Brain pericyte (primary cell): ENCODE results near the gene NR6A1.

Experiments used
- DNase-seq: peaks from one replicate; pipeline ENCODE4 v3.0.0-alpha.2; 2012; ENCODE audit warnings: low read depth, low spot score

Gene NR6A1

GRCh38 chr9:124658165-124659017 is 112.7 kb downstream of the NR6A1 start:
- DNase-seq = peak; percentile 80

DNA sequence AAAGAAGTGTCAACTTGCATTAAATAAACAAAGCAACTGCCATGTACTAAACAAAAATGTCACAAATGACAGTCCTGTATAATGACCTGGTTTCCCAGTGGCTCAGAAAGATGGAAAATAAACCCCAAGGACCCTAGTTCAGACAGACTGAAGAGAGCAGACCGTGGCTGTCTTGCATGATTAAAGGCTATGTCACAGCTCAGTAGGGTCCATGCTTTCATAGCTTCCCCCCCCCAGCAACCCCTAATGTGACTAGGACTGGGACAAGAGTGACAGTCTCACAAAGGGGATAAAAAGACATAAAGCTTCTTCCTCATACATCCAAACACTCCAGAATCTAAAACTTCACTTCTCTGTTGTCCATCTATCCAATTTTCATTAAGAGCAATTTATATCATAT is 113.6 kb downstream of the NR6A1 start:
- no peak for DNase-seq

GRCh38 chr9:124654431-124654830 is 116.7 kb downstream of the NR6A1 start:
- DNase-seq = no peak

- DNase-seq = no peak
Observed at GRCh38 chr9:124652615-124653393, 118.3 kb downstream of the NR6A1 start.

DNA sequence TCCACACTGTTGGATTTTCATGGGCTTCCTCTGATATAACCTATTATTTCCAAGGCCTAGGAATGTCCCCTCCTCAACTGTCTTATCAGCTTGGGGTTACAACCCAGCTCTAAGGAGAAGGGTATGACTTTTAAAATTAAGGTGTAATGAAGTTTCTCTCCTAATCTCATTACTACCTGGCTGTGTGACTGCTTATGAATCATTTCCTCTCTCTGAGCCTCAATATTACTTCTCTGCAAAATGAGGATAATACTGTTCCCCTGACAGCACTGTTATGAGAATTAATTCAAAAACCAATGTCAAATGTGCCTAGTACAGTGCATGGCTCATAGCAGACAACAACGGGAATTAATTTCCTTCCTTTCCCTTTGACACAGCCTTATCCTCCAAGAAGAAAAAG is 118.9 kb downstream of the NR6A1 start:
- no peak for DNase-seq

GRCh38 chr9:124645274-124645673 is 125.8 kb downstream of the NR6A1 start:
- no peak for DNase-seq

GRCh38 chr9:124639637-124640036 is 131.5 kb downstream of the NR6A1 start:
- no peak for DNase-seq

DNA sequence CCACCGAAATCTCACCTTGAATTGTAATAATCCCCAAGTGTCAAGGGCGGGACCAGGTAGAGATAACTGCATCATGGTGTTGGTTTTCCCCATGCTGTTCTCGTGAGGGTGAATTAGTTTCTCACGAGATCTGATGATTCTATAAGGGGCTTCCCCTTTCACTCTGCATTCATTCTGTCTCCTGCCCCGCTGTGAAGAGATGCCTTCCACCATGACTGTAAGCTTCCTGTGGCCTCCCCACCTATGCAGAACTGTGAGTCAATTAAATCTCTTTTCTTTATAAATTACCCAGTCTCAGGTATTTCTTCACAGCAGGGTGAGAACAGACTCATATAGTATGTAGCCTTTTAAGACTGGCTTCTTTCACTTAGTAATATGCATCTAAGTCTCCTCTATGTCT is 135.8 kb downstream of the NR6A1 start:
- DNase-seq = no peak

DNA sequence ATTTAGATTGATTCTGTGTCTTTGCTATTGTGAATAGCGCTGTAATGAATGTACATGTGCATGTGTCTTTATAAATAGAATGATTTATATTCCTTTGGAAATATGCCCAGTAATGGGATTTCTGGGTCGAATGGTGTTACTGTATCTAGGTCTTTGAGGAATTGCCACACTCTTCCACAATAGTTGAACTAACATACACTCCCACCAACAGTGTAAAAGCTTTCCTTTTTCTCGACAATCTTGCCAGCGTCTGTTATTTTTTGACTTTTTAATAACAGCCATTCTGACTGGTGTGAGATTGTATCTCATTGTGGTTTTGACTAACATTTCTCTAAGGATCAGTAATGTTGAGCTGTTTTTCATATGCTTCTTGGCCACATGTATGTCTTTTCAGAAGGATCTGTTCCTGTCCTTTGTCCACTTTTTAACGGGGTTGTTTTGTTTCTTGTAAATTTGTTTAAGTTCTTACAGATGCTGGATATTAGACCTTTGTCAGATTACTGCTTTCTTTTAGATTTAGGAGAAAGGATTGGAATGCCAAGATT is 139.0 kb downstream of the NR6A1 start:
- DNase-seq = no peak

- DNase-seq = no peak
Observed at GRCh38 chr9:124631326-124631725, 139.8 kb downstream of the NR6A1 start.

DNA sequence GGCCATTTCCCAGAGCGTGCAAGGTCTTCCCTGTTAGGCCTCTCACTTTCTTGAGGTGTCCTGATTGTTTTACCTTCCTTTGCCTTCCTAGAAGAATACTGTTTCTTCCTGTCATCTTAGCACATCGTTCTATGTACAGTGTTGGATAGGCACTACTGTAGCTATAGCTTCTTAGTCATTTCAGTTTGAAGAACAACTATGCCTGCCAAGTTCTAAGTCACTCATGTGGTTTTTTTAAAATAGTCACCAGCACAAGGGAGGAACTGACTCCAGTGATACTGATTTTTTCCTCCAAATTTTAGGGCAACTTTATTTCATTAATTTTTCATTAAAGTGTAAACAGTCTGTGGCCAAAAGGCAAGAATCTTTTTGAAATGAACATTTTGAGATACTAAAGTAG is 141.5 kb downstream of the NR6A1 start:
- DNase-seq = no peak

DNA sequence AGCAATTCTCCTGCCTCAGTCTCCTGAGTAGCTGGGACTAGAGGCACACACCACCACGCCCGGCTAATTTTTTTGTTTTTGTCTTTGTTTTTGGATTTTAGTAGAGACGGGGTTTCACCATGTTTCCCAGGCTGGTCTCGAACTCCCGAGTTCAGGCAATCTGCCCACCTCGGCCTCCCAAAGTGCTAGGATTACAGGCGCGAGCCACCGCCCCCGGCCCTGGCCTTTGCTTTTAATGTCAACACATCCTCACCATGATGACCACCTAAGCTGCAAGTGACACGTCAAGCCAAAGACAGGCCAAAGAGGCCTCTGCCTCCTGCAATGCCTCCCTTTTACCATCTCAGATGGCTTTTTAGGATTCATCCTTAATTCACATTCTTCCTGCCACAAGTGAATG is 142.4 kb downstream of the NR6A1 start:
- DNase-seq = no peak

GRCh38 chr9:124626276-124626675 is 144.8 kb downstream of the NR6A1 start:
- no peak for DNase-seq

DNA sequence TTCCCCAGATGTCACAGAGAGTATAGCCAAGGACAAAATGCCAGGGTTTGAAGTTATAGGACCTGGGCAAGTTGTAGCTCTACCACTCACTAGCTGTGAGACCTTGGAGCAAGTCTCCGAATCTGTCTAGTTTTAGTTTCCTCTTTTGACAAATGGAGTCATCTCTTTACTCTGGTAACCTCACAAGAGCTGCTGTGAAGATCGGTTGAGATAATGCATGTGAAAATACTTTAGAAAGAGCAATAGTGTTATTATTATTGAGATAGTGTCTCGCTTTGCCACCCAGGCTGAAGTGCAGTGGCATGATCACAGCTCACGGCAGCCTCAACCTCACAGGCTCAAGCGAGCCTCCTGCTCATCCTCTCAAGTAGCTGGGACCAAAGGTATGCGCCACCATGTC is 146.0 kb downstream of the NR6A1 start:
- DNase-seq = no peak

GRCh38 chr9:124624735-124624992 is 146.4 kb downstream of the NR6A1 start:
- DNase-seq = no peak

DNA sequence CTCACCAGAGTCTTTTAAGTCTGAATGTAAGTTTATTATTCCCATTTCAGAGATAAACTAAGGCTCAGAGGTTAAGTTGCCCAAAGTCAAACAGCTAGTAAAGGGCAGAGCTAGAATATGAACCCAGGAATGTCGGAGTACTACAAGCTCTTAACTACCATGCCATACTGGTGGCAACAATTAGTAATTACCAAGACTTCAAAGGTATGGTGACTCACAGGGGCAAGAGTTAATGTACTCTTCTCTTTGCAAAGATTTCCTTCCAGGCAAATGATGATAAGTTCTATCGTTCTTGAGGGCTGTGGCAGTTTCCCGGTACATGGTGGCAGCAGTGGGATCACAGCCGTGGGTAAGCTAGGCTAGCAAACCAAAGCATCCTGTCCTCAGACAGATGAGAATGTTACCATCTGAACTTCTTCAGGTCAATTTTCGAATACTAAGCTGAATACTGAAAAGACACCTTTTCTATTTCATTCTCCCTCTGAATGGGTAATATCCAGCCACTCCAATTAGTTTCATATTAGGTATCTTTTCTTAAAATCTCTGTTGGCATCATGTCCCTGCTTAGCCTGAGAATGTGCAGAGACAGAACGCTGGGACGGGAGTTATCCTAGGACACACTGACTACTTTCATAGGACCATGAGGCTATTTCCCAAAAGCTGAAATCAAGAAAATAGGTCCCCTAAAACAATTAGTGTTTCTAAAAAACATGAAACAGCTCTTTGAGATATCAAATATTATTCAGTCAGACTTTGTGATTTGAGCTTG is 147.0 kb downstream of the NR6A1 start:
- DNase-seq = no peak

- DNase-seq = no peak
Observed at GRCh38 chr9:124622882-124623281, 148.2 kb downstream of the NR6A1 start.

- no peak for DNase-seq
Observed at GRCh38 chr9:124621371-124622328, 149.5 kb downstream of the NR6A1 start.

DNA sequence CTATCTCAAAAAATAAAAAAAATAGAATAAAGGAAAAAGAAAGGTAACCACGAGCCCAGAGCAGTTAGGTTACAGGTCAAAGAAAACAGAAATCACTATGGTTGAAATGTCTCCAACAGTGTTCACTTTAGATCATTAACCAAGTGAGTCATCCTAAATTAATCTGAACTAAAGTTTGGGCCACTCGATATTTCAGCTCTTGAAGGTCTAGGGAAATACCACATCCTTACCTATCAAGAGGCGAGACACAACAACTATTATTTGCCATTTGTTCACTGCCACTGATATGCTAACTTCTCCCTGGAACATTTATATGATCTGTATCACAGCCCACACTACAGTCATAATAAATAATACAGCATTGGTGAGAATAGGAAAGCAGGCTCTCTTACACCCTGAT is 152.6 kb downstream of the NR6A1 start:
- no peak for DNase-seq

GRCh38 chr9:124617477-124618141 is 153.5 kb downstream of the NR6A1 start:
- DNase-seq = peak; percentile 36
